Activated CD4-positive, alpha-beta T cell treated with anti-CD3 and anti-CD28 coated beads for 24 hours (primary cell): ENCODE data around the gene STK4.

Experiments
- DNase-seq, 2 donors: peaks; one replicate each; pipeline ENCODE4 v3.0.0-alpha.2; 2020; ENCODE audit warnings: low read depth in 2 of 2

STK4 gene

GRCh38 chr20:44966030-44966961 is at the start of gene STK4:
Gene STK4 (plus strand): TSS chr20:44966512. CDS start chr20:44966569, 57 bp downstream.
- DNase-seq = peak; percentile 90 to 94

GRCh38 chr20:44916586-44916985 is 49.7 kb upstream of the STK4 start:
- no peak for DNase-seq

- DNase-seq = no peak
These were observed 48.9 kb upstream of the STK4 start for GRCh38 chr20:44917399-44917798.

GRCh38 chr20:44918342-44918741 is 48.0 kb upstream of the STK4 start:
- DNase-seq = no peak

- no peak for DNase-seq
These were observed 47.6 kb upstream of the STK4 start for GRCh38 chr20:44918761-44919160.

DNA sequence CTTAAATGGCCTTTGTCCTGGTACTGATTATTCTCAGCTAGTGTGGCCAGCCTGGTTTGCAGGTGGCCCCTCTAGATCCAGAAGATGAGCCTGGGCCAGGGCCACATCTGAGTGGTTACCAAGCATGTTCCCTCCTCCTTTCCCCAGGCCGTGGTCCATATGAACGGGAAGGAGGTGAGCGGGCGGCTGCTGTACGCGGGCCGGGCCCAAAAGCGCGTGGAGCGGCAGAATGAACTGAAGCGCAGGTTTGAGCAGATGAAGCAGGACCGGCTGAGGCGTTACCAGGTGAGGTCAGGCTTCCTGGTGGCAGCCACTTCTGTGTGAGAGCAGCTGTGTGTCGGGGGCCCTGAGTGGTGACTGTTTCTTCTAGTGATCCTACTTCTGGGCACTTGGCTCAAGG is 44.9 kb upstream of the STK4 start:
- DNase-seq = no peak

- DNase-seq = no peak
These were observed 41.8 kb upstream of the STK4 start for GRCh38 chr20:44924541-44924940.

GRCh38 chr20:44928595-44928994 is 37.7 kb upstream of the STK4 start:
- no peak for DNase-seq

DNA sequence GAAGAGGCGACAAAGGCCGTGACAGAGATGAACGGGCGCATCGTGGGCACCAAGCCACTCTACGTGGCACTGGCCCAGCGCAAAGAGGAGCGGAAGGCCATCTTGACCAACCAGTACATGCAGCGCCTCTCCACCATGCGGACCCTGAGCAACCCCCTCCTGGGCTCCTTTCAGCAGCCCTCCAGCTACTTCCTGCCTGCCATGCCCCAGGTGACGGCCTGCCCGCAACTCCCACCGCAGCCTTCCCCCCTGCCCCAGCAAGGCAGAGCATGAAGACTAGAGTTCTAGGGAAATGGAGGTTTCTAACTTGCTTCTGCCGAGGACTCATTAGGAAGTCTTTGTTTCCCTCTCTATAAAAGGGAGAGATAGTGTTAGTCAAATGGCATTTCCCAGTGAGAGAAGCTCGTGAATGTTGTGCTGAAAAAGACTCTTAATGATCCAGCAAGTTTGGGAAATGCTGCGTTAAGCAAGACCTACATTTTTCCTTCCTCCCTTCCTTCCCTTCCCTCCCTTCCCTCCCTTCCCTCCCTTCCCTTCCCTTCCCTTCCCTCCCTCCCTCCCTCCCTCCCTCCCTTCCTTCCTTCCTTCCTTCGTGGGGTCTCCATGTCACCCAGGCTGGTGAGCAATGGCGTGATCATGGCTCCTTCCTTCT is 35.7 kb upstream of the STK4 start:
- no peak for DNase-seq

DNA sequence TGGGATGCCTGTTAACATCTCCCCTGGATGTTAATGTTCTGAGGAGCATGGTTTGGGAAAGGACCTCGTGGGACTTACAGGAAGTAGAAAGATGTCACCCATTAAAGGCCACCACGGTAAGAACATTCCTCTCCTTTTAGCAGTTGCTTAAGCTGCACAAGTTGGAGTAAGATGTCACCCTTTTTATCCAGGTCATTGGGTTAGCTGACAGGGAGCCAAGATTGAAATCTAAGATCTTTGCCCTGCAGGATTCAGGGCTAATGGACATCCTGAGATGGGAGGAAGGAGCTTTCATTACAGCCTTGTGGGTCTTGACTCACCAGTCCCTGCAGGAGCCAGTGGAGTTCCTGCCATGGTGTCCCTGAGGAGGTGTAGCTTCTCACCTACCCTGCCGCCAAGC is 34.4 kb upstream of the STK4 start:
- DNase-seq = no peak

DNA sequence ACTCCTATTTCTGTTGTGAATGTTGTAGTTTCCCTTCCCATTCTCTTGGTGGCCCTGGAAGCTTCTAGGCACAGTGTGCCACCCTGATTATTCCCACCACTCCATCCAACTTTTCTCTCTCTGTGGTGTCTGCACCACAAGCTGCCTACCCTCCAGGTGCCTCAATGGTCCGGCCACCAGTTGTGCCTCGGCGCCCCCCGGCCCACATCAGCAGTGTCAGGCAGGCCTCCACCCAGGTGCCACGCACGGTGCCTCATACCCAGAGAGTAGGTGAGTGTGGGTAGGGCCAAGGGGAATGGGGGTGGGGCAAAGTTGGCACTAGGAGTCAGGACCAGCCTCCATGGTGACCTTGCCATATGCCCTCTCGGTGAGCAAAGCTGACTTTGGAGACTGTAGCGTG is 33.4 kb upstream of the STK4 start:
- DNase-seq = no peak

DNA sequence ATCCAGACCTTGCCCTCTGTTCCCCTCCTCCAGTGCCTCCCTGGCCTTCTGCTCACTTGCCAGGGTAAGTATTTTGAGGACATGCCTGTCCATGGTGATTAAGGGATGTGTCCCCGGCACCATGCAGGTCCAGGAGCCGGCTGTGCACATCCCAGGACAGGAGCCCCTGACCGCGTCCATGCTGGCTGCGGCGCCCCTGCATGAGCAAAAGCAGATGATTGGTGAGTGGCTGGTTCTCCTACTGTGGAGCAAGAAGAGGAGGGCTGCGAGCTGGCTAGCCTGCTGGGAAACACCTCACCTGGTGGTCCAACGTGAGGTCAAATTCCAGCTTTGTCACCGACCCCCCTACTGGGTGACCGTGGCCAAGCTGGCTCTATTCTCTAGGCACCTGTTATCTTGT is 29.8 kb upstream of the STK4 start:
- no peak for DNase-seq

DNA sequence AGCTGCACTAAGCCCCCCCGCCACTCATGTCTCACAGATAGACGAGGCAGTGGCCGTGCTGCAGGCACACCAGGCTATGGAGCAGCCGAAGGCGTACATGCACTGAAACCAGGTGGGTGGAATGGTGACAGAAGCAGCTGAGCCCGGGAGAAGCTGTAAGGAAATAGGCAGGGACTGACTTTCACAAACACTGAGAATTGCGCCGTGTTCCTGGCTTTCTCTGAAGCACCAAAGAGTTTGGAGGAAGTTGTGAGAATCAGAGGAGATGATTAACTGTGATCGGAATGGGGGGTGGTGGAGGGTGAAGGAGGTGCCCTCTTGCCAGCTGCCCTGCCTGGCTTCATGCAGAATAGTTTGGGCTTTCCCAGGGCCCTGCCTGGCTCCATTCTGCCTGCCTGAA is 27.7 kb upstream of the STK4 start:
- DNase-seq = no peak

DNA sequence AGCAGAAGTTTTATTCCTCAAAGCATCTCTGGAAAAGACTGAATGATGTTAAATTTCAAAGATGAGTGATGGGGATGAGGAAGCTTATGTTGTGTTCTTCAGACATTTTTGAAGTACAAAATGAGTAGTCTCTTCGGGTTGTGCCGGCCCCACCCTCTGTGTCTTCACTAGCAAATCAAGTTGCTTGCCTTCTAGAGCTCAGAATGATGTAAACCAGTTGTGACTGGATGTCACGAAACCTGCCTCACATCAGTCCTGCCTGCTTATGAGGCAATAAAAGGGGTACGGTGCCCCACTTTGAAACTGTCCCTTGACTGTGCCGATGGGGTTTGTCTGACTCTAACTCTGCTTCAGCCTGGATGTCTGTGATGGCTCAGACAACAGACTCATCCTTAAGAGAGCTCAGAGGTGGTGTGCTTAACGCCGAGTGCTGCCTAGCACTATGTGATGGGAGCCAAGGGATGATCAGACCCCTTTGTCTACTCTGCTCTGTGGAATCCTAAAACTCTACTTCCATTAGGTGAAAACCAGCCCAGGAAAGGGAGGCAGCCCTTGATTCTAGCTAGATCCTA is 25.1 kb upstream of the STK4 start:
- no peak for DNase-seq

DNA sequence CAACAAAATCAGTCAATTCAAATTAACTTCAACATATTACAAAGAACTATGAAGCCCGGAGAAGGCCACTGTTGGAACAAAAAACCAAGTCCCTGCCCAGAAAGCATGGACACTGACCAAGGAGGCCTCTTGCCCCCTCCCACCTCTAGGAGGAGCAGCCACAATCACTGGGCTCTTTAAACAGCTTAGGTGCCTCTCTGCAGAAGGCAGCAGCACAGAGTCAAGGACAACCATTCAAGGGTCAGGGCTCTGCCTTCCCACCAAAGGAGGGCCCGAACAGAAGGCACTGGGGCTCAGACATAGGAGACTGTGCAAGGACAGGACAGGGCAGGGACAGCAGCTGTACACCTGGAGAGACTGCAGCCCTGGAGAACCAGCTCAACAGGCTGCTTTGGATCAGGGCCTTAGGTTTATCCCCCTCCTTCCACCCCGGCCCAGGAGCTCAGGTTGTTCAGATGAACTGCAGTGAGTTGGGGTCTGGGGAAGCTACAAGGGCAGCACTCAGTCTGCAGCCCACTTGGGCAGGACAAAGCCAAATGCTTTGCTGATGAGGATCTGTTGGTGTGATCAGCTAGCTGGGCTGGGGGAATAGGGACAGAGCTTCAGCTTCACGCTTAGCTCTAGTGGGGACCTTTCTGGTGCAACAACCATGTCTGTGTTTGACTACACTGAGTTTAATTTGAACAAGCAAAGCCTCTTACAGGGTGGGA is 23.9 kb upstream of the STK4 start:
- no peak for DNase-seq

- DNase-seq = no peak
These were observed 22.5 kb upstream of the STK4 start for GRCh38 chr20:44943828-44944227.

GRCh38 chr20:44945261-44945660 is 21.1 kb upstream of the STK4 start:
- DNase-seq = no peak

- no peak for DNase-seq
These were observed 19.9 kb upstream of the STK4 start for GRCh38 chr20:44946271-44946852.

GRCh38 chr20:44948107-44948506 is 18.2 kb upstream of the STK4 start:
- no peak for DNase-seq

DNA sequence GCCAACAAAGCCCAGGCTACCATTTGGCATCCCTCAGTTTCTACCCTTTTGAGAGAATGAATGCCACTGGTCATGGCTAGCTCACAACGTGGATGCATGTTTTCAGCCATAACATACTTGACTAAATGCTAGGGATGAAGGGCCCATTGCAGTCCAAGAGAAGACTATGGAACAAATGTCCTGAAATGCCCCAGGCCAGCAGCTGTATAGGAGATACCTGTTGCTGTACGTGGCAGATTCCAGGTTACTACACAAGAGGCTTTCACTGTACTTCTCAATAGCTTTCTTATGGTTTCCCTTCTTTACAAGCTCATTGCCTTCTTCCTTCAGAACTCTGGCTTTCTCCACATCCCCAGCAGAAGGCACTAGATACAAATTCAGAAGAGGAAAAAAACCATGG is 17.8 kb upstream of the STK4 start:
- DNase-seq = no peak

- DNase-seq = no peak
These were observed 15.9 kb upstream of the STK4 start for GRCh38 chr20:44950368-44950767.

GRCh38 chr20:44952731-44953130 is 13.6 kb upstream of the STK4 start:
- no peak for DNase-seq
